Activated naive CD8-positive, alpha-beta T cell treated with anti-CD3 and anti-CD28 coated beads, Interleukin-2, amount 50 U/mL, for 24 hours (primary cell): ENCODE results near the gene SLC1A3.

Source experiments
- ATAC-seq: fragments of 150-1000 bp; cut with Tn5 transposase; one replicate; pipeline ENCODE4 v1.10.0; 2021
- DNase-seq: peaks from one replicate; pipeline ENCODE4 v3.0.0; 2021
- H3K27ac Mint-ChIP-seq: one replicate; pipeline ENCODE4 v1.8.0; 2021; ENCODE audit warnings: mild to moderate bottlenecking, mixed read lengths
- H3K27me3 Mint-ChIP-seq: one replicate; pipeline ENCODE4 v1.8.0; 2021; ENCODE audit warnings: mixed read lengths
- H3K36me3 Mint-ChIP-seq: one replicate; pipeline ENCODE4 v1.8.0; 2021; ENCODE audit warnings: low read depth, mixed read lengths
- H3K4me1 Mint-ChIP-seq: one replicate; pipeline ENCODE4 v1.8.0; 2021; ENCODE audit warnings: mixed read lengths
- H3K4me3 Mint-ChIP-seq: one replicate; pipeline ENCODE4 v1.8.0; 2021; ENCODE audit warnings: mild to moderate bottlenecking, moderate library complexity, mixed read lengths
- H3K9me3 Mint-ChIP-seq: one replicate; pipeline ENCODE4 v1.8.0; 2021; ENCODE audit warnings: mixed read lengths

The SLC1A3 gene

DNA sequence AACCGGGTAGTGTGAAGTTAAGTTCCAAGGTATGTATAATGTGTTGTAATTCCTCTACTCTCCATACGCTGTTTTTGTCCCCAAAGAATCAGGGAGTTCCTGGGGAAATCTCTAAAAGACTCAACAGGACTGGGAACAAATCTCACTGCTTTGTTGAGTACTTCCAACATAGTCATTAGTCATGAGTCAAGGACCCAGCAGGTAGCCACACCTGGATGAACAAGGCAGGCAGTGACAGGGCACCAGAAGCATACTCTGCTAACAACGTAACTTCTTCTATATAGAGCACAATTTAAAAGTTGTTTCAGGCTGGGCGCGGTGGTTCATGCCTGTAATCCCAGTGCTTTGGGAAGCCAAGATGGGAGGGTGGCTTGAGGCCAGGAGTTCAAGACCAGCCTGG lies 126.8 kb downstream of the SLC1A3 start:
- H3K36me3 Mint-ChIP-seq, result no peaks in the 10 kb centered on the region
- H3K27ac Mint-ChIP-seq, result no peak overlapping the region
- H3K9me3 Mint-ChIP-seq, result no peaks in the 10 kb centered on the region
- no peaks in the 10 kb centered on the region for H3K4me1 Mint-ChIP-seq
- ATAC-seq, result no peak
- DNase-seq, result no peak
- peaks cover 4% of the 10 kb centered on the region for H3K27me3 Mint-ChIP-seq
- H3K4me3 Mint-ChIP-seq, result no peak overlapping the region

DNA sequence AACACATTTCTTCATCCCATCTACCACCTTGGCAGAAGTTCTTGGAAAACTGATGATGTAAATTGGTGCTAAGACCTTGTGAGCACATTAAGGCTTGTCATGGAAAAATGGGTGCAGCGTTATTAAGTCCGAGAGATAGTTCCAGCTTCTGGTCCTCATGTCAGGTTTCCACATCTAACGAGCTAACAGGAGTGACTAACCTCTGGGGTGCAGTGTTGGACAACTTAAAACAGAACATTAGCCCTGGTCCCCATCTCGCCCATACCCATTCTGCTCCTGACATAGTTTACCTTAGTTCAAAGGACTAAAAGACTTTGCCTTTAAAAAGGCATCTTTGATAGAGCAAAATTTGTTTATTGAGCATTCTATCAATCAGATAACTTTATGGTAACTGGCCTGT lies 128.0 kb downstream of the SLC1A3 start:
- DNase-seq, result no peak
- Mint-ChIP-seq H3K27ac (no peak overlapping the region), H3K9me3 (no peaks in the 10 kb centered on the region), H3K4me1 (no peaks in the 10 kb centered on the region), H3K36me3 (no peaks in the 10 kb centered on the region), H3K27me3 (peaks cover 3% of the 10 kb centered on the region), H3K4me3 (no peak overlapping the region)
- no peak for ATAC-seq

DNA sequence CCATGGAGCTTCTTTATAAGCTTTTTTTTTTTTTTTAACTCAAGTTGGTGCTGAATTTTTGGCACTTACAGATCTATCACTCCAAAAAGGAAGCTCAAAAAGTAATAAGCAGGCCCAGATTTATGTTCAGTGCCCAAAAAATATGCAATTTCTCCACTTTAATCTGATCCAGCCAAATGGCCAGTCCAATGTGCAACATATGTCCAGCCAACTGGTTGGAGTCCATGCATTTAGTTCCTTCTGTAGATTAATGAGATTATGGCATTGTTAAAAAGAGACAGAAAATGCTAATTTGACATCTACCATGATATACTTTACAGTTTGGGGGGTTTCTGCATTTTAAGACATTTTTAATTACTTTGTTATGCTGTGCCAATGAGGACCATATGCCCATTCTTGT lies 129.5 kb downstream of the SLC1A3 start:
- Mint-ChIP-seq H3K36me3 (no peaks in the 10 kb centered on the region), H3K27ac (no peak overlapping the region), H3K27me3 (peaks cover 3% of the 10 kb centered on the region), H3K4me1 (peaks cover 2% of the 10 kb centered on the region), H3K4me3 (no peak overlapping the region), H3K9me3 (no peaks in the 10 kb centered on the region)
- no peak for DNase-seq
- ATAC-seq, result no peak
